ENCODE data around the gene LYZL4. TPM values are rescaled to one million over a fixed set of nuclear protein-coding genes. Genes with fewer than 3 reads are reported as not detected.

Gene LYZL4
- total RNA-seq, 3 donors from 2014 or later (not counting 1 experiment from before 2014, with no cell fraction given), result not detected

DNA sequence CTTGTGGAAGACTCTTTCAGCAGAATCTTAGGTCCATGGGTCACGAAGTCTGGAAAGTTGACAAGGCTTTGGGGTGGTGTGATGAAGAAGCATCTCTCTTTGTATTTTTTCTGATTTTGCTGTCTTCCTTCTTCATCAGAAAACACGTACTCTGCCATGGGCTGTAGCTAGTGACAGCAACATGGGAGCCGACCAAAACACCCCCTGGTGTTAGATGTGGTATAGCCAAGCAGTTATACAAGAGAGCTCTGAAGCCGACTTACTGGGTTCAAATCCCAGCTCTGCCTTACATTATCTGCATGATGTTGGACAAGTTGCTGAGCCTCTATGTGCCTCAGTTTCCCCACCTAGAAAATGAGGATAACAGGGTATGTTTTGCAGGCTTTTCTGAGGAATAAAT, 32.9 kb upstream of the LYZL4 start:
- H3K27ac ChIP-seq (ENCODE audit: low read length), result no peak overlapping the region
- Mint-ChIP-seq H3K27me3 (ENCODE audit: low read depth in 2 of 2) (peaks cover 16 to 31% of the 10 kb centered on the region in 2 donors), H3K27ac (no peak overlapping the region), H3K36me3 (no peaks in the 10 kb centered on the region), H3K9me3 (no peaks in the 10 kb centered on the region), H3K4me3 (no peak overlapping the region), H3K4me1 (no peaks in the 10 kb centered on the region)
- 79% methylated on average over 4 of the region's 4 CpGs for WGBS (ENCODE audit: insufficient coverage)
- H3K4me3 ChIP-seq (ENCODE audit: low read length), result no peak overlapping the region
- no peaks in the 10 kb centered on the region for H3K9me3 ChIP-seq (ENCODE audit: control insufficient read depth, insufficient read depth, low read length)
- intact Hi-C loops (cut with micrococcal nuclease), result loop anchor here (5.0 kb wide), 2 partner anchors 326 to 551 kb away; no protein-coding TSS in a partner anchor
- H3K27me3 ChIP-seq (ENCODE audit: control insufficient read depth, insufficient read depth, low read length), result no peaks in the 10 kb centered on the region
- DNase-seq (no peak), ATAC-seq (no peak)
- no peaks in the 10 kb centered on the region for H3K4me1 ChIP-seq (ENCODE audit: control insufficient read depth, insufficient read depth, low read length)
- TF ChIP-seq, protein P1, sequence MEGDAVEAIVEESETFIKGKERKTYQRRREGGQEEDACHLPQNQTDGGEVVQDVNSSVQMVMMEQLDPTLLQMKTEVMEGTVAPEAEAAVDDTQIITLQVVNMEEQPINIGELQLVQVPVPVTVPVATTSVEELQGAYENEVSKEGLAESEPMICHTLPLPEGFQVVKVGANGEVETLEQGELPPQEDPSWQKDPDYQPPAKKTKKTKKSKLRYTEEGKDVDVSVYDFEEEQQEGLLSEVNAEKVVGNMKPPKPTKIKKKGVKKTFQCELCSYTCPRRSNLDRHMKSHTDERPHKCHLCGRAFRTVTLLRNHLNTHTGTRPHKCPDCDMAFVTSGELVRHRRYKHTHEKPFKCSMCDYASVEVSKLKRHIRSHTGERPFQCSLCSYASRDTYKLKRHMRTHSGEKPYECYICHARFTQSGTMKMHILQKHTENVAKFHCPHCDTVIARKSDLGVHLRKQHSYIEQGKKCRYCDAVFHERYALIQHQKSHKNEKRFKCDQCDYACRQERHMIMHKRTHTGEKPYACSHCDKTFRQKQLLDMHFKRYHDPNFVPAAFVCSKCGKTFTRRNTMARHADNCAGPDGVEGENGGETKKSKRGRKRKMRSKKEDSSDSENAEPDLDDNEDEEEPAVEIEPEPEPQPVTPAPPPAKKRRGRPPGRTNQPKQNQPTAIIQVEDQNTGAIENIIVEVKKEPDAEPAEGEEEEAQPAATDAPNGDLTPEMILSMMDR (IDR thresholded peaks at IDR 0.05), result no peak
- H3K36me3 ChIP-seq (ENCODE audit: control insufficient read depth, insufficient read depth, low read length), result no peaks in the 10 kb centered on the region

DNA sequence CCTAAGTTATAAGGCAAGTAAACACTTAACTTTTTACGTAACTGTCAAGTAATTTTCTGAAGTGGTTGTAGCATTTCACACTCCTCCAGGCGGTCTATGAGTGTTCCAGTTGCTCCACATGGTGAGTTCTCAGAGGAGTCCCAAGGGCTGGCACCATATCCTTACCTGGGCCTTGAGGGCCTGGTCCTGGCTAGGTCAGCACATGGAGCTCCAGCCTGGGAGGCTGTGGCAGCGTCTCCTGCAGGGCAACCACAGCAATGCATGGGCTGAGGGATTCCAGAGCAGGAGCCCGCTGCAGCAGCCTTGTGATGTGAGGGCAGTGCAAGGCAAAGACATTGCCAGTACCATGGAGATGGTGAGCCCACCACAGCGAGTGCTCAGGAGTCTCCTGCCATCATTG, 32.2 kb upstream of the LYZL4 start:
- H3K4me1 Mint-ChIP-seq, result no peaks in the 10 kb centered on the region
- H3K27ac ChIP-seq (ENCODE audit: low read length), result no peak overlapping the region
- H3K4me3 Mint-ChIP-seq, result no peak overlapping the region
- H3K36me3 ChIP-seq (ENCODE audit: control insufficient read depth, insufficient read depth, low read length), result no peaks in the 10 kb centered on the region
- TF ChIP-seq, protein P1 (IDR thresholded peaks at IDR 0.05), result no peak
- no peak overlapping the region for H3K4me3 ChIP-seq (ENCODE audit: low read length)
- DNase-seq (no peak), ATAC-seq (no peak)
- H3K9me3 Mint-ChIP-seq, result no peaks in the 10 kb centered on the region
- intact Hi-C loops (cut with micrococcal nuclease), result loop anchor here (5.0 kb wide), 2 partner anchors 325 to 550 kb away; no protein-coding TSS in a partner anchor
- H3K27me3 Mint-ChIP-seq (ENCODE audit: low read depth in 2 of 2), result peaks cover 16 to 31% of the 10 kb centered on the region in 2 donors
- no peaks in the 10 kb centered on the region for H3K4me1 ChIP-seq (ENCODE audit: control insufficient read depth, insufficient read depth, low read length)
- no peaks in the 10 kb centered on the region for H3K36me3 Mint-ChIP-seq
- H3K27me3 ChIP-seq (ENCODE audit: control insufficient read depth, insufficient read depth, low read length), result no peaks in the 10 kb centered on the region
- no peak overlapping the region for H3K27ac Mint-ChIP-seq
- 83% methylated on average over 5 of the region's 5 CpGs for WGBS (ENCODE audit: insufficient coverage)
- H3K9me3 ChIP-seq (ENCODE audit: control insufficient read depth, insufficient read depth, low read length), result no peaks in the 10 kb centered on the region

DNA sequence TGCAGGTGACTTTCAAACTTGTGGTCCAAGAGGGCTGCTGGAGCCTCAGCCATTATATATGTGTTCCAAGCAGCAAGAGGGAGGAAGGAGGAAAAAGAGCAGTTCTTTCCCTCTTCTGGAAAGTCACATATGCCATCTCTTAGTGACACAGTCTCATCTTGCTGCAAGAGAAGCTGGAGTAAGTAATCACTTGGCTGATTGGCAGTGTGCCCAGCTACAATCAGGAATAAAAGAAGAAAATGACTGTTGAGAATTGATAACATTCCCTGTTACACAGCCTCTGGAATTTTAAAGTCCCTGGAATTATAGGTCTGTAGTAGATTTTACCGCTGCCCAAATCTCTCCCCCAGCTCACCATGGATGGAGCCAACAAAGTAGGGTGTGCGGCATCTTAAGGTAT, 31.4 kb upstream of the LYZL4 start:
- Histone ChIP-seq H3K4me3 (ENCODE audit: low read length) (no peak overlapping the region), H3K9me3 (ENCODE audit: control insufficient read depth, insufficient read depth, low read length) (no peaks in the 10 kb centered on the region), H3K27ac (ENCODE audit: low read length) (no peak overlapping the region), H3K36me3 (ENCODE audit: control insufficient read depth, insufficient read depth, low read length) (no peaks in the 10 kb centered on the region), H3K4me1 (ENCODE audit: control insufficient read depth, insufficient read depth, low read length) (no peaks in the 10 kb centered on the region), H3K27me3 (ENCODE audit: control insufficient read depth, insufficient read depth, low read length) (no peaks in the 10 kb centered on the region)
- TF ChIP-seq, protein P1 (IDR thresholded peaks at IDR 0.05), result no peak
- Mint-ChIP-seq H3K9me3 (no peaks in the 10 kb centered on the region), H3K27me3 (ENCODE audit: low read depth in 2 of 2) (peaks cover 16 to 31% of the 10 kb centered on the region in 2 donors), H3K4me3 (no peak overlapping the region), H3K4me1 (no peaks in the 10 kb centered on the region), H3K36me3 (no peaks in the 10 kb centered on the region), H3K27ac (no peak overlapping the region)
- DNase-seq, result no peak
- intact Hi-C loops (cut with micrococcal nuclease), result loop anchor here (5.0 kb wide), 2 partner anchors 324 to 549 kb away; no protein-coding TSS in a partner anchor
- ATAC-seq, result no peak
- 100% methylated on average over 1 of the region's 2 CpGs for WGBS (ENCODE audit: insufficient coverage)

DNA sequence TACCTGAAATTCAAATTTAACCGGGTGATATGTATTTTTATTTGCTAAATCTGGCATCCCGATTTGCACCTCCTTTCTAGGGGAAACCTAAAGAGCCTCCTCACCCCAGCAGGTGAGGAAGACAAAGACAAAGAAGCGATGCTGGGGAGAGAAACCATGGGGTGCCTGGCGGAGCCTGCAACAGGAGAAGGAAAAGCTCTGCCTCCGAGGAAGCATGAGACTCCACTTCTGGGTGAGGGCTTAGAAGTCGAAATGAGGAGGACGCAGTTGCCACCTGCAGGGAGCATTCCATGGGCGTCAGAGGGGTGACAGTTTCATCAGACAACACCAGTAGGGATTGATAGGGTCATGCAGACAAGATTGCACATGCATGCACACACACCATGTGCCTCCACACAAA, 30.5 kb upstream of the LYZL4 start:
- no peak overlapping the region for H3K27ac Mint-ChIP-seq
- no peak for DNase-seq
- Histone ChIP-seq H3K27me3 (ENCODE audit: control insufficient read depth, insufficient read depth, low read length) (no peaks in the 10 kb centered on the region), H3K4me1 (ENCODE audit: control insufficient read depth, insufficient read depth, low read length) (no peaks in the 10 kb centered on the region), H3K9me3 (ENCODE audit: control insufficient read depth, insufficient read depth, low read length) (no peaks in the 10 kb centered on the region), H3K36me3 (ENCODE audit: control insufficient read depth, insufficient read depth, low read length) (no peaks in the 10 kb centered on the region), H3K4me3 (ENCODE audit: low read length) (no peak overlapping the region), H3K27ac (ENCODE audit: low read length) (no peak overlapping the region)
- no peaks in the 10 kb centered on the region for H3K36me3 Mint-ChIP-seq
- peaks cover 16 to 31% of the 10 kb centered on the region in 2 donors for H3K27me3 Mint-ChIP-seq (ENCODE audit: low read depth in 2 of 2)
- WGBS (ENCODE audit: insufficient coverage), result 45% methylated on average over 7 of the region's 8 CpGs
- H3K9me3 Mint-ChIP-seq, result no peaks in the 10 kb centered on the region
- no peak for ATAC-seq
- no peak overlapping the region for H3K4me3 Mint-ChIP-seq
- H3K4me1 Mint-ChIP-seq, result no peaks in the 10 kb centered on the region
- intact Hi-C loops (cut with micrococcal nuclease), result loop anchor here (5.0 kb wide), 2 partner anchors 324 to 549 kb away; no protein-coding TSS in a partner anchor
- TF ChIP-seq, protein P1 (IDR thresholded peaks at IDR 0.05), result no peak

Measured in natural killer cell (primary cell).